T-helper 1 cell treated with Interleukin-12 subunit alpha and Interleukin-12 subunit beta and Interleukin-4 antibody, amounts not matched to agents 30 μg/mL and 1 μg/mL, for 36 hours (primary cell): ENCODE results near the gene ELOVL5.

Source experiments
- H3K27ac Mint-ChIP-seq: one replicate; pipeline ENCODE4 v1.8.0; 2021; ENCODE audit warnings: mild to moderate bottlenecking, mixed read lengths
- H3K27me3 Mint-ChIP-seq: one replicate; pipeline ENCODE4 v1.8.0; 2021; ENCODE audit warnings: low read depth, mixed read lengths
- H3K36me3 Mint-ChIP-seq: one replicate; pipeline ENCODE4 v1.8.0; 2021; ENCODE audit warnings: low read depth, mixed read lengths
- H3K4me1 Mint-ChIP-seq: one replicate; pipeline ENCODE4 v1.8.0; 2021; ENCODE audit warnings: low read depth, mixed read lengths
- H3K4me3 Mint-ChIP-seq: one replicate; pipeline ENCODE4 v1.8.0; 2021; ENCODE audit warnings: mild to moderate bottlenecking, moderate library complexity, mixed read lengths
- H3K9me3 Mint-ChIP-seq: one replicate; pipeline ENCODE4 v1.8.0; 2021; ENCODE audit warnings: mixed read lengths

ELOVL5 gene

DNA sequence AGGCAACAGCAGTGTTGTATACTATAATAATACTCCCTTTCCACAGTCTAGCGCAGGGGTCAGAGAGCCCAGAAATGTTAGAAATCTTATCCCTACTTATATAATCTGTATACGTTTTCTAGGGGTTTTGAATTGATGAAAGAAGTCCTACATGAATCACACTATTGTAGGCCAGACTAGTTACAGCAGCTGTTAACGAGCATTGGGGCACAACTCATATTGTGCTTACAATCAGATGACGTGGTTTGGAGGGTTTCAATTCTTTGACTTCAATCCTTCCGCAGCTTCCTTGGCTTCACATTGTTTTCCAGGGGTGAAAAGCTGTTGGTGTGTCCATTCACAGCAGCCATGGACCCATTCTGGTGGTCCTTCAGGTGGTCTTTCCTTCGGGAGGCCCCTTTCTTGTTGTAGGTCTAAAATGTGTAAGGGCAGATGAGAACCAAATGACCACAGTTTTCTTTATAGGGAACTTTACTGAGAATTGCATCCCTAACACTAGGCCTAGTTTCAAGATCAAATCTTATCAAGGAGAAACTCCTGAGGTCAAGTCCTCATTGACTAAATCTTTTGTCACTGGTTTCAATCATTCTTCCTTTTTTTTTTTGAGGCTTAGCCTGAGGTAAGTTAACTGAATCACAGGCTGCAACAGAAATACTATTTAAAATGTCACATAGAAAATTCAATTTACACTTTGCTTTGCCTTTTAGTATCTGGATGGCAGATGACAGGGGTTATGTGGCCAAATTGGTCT, 79.7 kb downstream of the ELOVL5 start:
- H3K9me3 Mint-ChIP-seq, result no peaks in the 10 kb centered on the region
- no peak overlapping the region for H3K27ac Mint-ChIP-seq
- peaks cover 5% of the 10 kb centered on the region for H3K4me1 Mint-ChIP-seq
- H3K27me3 Mint-ChIP-seq, result no peaks in the 10 kb centered on the region
- H3K36me3 Mint-ChIP-seq, result peaks cover 52% of the 10 kb centered on the region
- no peak overlapping the region for H3K4me3 Mint-ChIP-seq

DNA sequence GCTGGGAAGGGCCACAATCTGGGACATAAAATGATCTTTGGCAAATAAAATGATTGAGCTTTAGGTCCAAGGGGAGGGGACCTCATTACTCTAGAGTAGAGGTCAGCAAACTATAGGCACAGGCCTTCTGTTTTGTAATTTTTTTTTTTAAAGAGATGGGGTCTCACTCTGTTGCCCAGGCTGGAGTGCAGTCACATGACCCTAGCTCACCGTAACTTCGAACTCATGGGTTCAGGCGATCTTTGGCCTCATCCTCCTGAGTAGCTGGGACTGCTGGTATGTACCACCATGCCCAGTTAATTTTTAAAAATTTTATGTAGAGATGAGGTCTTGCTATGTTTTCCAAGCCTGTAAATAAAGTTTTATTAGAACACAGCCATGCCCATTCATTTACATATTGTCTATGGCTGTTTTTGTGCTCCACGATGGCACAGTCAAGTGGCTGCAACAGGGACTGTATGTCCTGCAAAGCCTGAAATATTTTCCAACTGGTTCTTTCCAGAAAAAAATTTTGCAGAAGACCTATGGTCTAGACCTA, 82.1 kb downstream of the ELOVL5 start:
- no peaks in the 10 kb centered on the region for H3K9me3 Mint-ChIP-seq
- peaks cover 54% of the 10 kb centered on the region for H3K36me3 Mint-ChIP-seq
- no peak overlapping the region for H3K4me3 Mint-ChIP-seq
- no peaks in the 10 kb centered on the region for H3K27me3 Mint-ChIP-seq
- H3K4me1 Mint-ChIP-seq, result peaks cover 5% of the 10 kb centered on the region
- H3K27ac Mint-ChIP-seq, result no peak overlapping the region

DNA sequence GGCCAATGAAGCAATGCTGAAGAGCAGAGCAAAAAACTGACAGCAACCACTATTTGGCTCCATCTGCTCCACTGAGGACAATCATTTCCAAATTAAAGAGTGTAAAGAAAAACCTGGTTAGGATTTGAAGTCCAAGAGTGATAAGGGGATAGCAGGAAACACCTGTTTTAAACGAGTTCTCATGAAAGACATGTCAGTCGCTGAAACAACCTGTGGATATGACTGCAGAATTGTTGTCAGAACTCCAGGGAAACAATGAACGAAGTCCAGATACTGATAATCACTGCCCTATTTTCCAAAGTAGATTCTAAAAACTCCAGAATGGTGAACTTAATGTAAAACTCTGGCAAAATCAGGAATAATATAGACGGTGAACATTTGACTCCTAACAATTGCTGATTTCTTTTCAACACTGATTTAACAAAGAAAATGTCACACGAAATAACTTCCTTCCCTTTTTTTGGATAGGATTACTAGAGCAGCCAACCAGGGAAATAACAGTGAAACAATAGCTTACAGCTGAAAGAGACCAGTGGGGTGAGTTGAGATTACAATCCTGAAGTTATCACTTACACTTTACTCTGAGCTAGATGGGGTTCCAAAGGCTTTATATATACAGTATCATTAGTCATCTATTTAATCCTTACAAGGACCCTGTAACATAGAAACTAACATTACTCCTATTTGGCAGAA, 83.7 kb downstream of the ELOVL5 start:
- peaks cover 2% of the 10 kb centered on the region for H3K4me1 Mint-ChIP-seq
- H3K27me3 Mint-ChIP-seq, result no peaks in the 10 kb centered on the region
- peaks cover 57% of the 10 kb centered on the region for H3K36me3 Mint-ChIP-seq
- H3K4me3 Mint-ChIP-seq, result no peak overlapping the region
- no peak overlapping the region for H3K27ac Mint-ChIP-seq
- no peaks in the 10 kb centered on the region for H3K9me3 Mint-ChIP-seq

DNA sequence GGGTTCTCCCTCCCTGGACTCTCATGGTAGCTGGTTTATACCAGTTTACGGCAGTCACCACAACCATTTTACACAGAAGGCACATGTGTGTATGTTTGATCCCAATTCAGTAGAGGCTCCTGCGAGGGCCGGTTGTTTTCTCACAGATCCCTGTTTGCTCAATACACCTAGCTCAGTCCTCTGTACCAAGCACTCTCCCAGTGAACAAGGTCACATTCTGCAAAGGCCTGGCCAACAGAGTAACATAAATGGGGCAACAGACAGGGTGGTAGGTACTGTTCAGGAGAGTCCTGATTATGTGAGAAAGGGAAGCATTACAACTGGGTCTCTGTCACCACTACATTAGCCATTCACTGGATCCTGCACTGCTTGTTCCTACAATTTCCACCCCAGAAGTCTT, 84.4 kb downstream of the ELOVL5 start:
- no peaks in the 10 kb centered on the region for H3K9me3 Mint-ChIP-seq

DNA sequence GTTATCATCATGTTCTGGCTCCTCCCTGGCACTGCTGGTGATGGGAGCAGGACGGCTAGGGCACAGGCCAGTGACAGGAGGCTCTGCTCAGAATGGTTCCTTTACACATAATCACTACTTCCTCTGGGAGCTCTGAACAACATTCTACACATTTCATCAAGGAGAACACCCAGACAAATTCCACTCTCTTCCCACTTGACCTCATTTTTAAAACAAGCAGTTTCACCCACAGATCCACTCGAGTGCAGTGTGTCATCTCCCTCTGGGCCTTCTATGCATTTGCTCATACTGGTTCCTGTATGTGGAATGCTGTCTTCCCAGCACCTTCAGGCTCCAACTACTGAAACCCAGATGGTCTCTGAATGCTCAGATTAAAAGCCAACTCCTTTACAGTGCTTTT, 84.8 kb downstream of the ELOVL5 start:
- H3K27me3 Mint-ChIP-seq, result no peaks in the 10 kb centered on the region
- H3K36me3 Mint-ChIP-seq, result peaks cover 53% of the 10 kb centered on the region
- H3K4me1 Mint-ChIP-seq, result no peaks in the 10 kb centered on the region
- no peak overlapping the region for H3K4me3 Mint-ChIP-seq
- no peaks in the 10 kb centered on the region for H3K9me3 Mint-ChIP-seq
- H3K27ac Mint-ChIP-seq, result peak overlapping the region; percentile 4

More for the DNA sequence above, 84.4 kb downstream of the ELOVL5 start:
- Mint-ChIP-seq H3K27me3 (no peaks in the 10 kb centered on the region), H3K36me3 (peaks cover 52% of the 10 kb centered on the region), H3K27ac (no peak overlapping the region), H3K4me3 (no peak overlapping the region), H3K4me1 (no peaks in the 10 kb centered on the region)

DNA sequence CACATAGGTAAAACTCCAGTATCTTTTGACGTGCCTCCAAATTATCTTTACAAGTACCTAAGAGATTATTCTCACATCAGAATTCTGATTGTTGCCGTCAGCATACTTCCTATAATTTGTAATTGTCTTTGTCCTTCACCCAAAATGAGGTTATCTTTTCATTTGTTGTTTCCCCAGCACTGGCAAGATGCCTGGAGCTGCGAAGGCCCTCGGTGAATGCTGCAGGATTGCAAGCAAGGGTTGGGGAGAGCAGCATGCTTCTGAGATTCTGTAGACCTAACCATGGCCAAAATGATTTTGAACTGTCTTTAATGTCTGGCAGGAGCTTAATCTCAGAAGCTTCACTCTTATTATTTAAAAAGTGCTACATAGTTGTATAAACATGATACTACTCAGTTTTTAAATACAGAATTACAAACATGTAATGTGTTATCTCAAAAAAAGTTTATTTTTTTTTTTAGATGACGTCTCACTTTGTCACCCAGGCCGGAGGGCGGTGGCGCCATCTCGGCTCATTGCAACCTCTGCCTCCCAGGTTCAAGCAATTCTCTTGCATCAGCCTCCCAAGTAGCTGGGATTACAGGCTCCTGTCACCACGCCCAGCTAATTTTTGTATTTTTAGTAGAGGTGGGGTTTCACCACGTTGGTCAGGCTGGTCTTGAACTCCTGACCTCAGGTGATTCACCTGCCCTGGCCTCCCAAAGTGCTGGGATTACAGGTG, 88.7 kb downstream of the ELOVL5 start:
- no peaks in the 10 kb centered on the region for H3K27me3 Mint-ChIP-seq
- H3K36me3 Mint-ChIP-seq, result peaks cover 51% of the 10 kb centered on the region
- H3K4me1 Mint-ChIP-seq, result peaks cover 3% of the 10 kb centered on the region
- no peak overlapping the region for H3K27ac Mint-ChIP-seq
- H3K4me3 Mint-ChIP-seq, result no peak overlapping the region
- H3K9me3 Mint-ChIP-seq, result no peaks in the 10 kb centered on the region

DNA sequence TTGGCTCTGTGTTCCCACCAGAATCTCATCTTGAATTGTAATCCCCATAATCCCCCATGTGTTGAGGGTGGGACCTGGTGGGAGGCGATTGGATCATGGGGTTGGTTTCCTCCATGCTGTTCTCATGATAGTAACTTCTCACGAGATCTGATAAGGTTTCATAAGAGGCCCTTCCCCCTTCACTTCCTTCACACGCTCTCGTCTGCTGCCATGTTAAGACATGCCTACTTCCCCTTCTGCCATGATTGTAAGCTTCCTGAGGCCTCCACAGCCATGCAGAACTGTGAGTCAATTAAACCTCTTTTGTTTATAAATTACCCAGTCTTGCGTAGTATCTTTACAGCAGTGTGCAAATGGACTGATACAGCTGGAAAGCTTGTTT, 90.0 kb downstream of the ELOVL5 start:
- Mint-ChIP-seq H3K9me3 (no peaks in the 10 kb centered on the region), H3K4me3 (no peak overlapping the region), H3K36me3 (peaks cover 50% of the 10 kb centered on the region), H3K27me3 (no peaks in the 10 kb centered on the region), H3K4me1 (peaks cover 3% of the 10 kb centered on the region), H3K27ac (no peak overlapping the region)

DNA sequence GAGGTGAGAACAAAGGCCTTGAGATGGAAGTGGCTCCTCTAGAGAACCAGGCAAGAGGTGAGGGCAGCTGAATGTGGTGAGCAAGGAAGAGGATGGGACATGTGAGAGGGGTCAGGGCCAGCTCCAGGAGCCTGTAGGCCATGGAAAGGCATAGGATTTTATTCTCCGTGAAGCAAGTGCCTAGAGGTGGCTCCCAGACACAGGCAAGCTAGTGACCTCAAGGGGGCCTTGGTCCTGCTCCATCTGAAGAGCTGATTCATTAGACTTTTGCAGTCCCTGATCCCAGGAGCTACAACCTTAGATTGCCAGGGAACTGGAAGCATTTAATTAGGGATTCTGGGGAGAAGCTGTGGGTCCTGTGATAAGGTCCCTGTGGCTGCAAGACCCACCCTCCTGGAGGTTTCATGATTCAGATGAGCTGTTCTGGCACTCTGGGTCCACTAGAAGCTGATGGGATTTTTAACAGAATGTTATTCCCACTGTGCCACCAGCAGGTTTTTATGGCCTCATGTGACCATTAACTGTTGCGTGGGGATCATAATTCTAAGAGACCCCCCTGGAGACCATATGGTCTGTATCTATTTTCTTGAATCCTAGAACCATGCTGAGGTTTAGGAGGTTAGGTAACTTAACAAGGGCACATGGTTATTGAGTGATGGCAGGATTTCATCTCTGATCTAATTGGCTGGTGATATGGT, 90.5 kb downstream of the ELOVL5 start:
- Mint-ChIP-seq H3K27me3 (no peaks in the 10 kb centered on the region), H3K4me3 (no peak overlapping the region), H3K27ac (no peak overlapping the region), H3K36me3 (peaks cover 47% of the 10 kb centered on the region), H3K9me3 (no peaks in the 10 kb centered on the region), H3K4me1 (peaks cover 3% of the 10 kb centered on the region)

DNA sequence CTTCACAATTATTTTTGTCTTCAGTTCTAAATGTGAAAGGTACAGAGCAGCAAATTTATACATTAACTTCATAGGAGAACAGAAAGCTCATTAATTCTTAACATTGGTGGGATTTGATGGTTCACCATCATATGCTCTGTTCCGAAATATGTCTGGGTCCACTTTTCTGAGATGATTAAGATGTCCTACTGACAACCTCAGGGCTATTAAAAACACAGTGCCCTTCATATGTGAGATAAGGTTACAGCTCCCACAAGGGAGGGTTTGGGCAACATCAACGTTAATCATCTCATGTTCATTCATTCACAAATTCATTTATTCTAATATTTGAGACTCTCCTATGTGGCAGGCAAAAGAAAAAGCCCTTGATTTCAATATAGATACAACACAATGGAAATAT, 91.2 kb downstream of the ELOVL5 start:
- Mint-ChIP-seq H3K4me1 (peaks cover 3% of the 10 kb centered on the region), H3K27me3 (no peaks in the 10 kb centered on the region), H3K4me3 (no peak overlapping the region), H3K9me3 (no peaks in the 10 kb centered on the region), H3K27ac (no peak overlapping the region), H3K36me3 (peaks cover 47% of the 10 kb centered on the region)

DNA sequence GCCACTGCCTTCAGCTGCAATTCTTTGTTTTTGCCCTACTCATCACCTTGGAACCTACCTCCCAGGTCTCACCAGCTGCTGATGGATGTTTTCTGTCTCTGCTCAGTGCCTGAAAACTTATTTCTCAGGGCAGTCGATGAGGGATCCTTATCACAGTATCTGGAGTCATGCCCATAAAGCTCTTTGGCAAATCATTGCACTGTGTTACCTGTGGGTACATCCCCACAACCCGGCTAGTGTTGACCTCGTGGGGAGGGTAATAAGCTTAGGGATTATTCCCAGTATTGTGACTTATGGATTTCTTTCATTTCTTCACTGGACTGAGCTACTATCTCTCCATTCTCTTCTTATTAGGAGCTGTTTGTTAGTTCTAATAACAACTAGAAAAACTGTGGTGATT, 91.7 kb downstream of the ELOVL5 start:
- peaks cover 3% of the 10 kb centered on the region for H3K4me1 Mint-ChIP-seq
- no peak overlapping the region for H3K27ac Mint-ChIP-seq
- no peaks in the 10 kb centered on the region for H3K27me3 Mint-ChIP-seq
- no peak overlapping the region for H3K4me3 Mint-ChIP-seq
- H3K9me3 Mint-ChIP-seq, result no peaks in the 10 kb centered on the region
- H3K36me3 Mint-ChIP-seq, result peaks cover 44% of the 10 kb centered on the region

DNA sequence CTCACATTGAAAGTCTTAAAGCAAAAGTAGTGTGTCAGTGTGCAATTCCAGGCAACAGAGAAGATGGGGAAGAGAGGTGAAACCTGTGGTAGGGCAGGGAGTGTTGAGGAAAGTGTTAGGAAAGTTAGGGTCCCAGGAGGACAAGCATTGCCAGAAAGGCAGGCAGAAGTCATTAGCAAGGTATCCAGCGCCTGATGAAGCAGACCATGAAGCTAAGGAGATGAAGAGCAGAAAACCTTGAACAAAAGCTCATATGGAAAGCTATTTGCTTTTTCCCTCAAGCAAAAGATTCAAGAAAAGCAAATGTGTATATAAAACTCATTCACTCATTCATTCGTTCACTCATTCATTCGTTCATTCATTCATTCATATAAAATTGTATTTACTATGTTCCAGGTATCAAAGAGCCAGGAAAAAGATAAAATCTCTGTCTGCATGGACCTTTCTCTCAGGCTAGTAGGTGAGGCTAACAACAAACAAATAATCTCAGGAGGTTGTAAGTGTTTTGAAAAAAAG, 96.5 kb downstream of the ELOVL5 start:
- peaks cover 3% of the 10 kb centered on the region for H3K4me1 Mint-ChIP-seq
- no peaks in the 10 kb centered on the region for H3K9me3 Mint-ChIP-seq
- no peak overlapping the region for H3K4me3 Mint-ChIP-seq
- H3K27ac Mint-ChIP-seq, result no peak overlapping the region
- H3K27me3 Mint-ChIP-seq, result no peaks in the 10 kb centered on the region
- peaks cover 13% of the 10 kb centered on the region for H3K36me3 Mint-ChIP-seq

DNA sequence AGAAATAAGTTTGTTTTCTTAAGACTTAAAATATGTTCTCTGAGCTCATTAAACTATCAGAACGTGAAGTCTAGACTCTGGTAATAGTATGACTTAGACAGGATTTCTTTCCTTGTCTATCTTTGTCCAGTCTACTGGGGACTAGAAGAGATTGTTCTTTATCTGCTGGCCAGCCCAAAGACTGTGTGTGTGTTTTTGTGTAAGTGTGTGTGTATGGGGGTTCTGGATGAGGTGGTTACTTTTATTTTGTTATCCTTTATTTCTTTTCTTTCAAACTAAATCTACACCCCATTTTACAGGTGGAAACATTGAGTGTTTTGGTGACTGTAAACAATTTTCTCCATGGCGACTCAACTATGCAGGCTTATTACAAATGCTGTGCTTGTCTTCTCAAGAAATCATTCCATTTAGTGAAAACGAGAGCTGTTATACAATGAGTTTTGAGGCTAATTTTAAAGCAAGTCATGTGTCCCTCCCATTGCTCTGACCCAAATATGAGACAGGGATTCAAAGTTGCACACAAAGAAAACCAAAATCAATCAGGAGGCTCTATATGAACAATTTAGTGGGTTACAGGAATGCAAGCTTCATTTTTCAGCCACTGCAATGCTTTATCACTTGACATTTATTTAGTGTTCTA, 97.6 kb downstream of the ELOVL5 start:
- H3K27ac Mint-ChIP-seq, result no peak overlapping the region

DNA sequence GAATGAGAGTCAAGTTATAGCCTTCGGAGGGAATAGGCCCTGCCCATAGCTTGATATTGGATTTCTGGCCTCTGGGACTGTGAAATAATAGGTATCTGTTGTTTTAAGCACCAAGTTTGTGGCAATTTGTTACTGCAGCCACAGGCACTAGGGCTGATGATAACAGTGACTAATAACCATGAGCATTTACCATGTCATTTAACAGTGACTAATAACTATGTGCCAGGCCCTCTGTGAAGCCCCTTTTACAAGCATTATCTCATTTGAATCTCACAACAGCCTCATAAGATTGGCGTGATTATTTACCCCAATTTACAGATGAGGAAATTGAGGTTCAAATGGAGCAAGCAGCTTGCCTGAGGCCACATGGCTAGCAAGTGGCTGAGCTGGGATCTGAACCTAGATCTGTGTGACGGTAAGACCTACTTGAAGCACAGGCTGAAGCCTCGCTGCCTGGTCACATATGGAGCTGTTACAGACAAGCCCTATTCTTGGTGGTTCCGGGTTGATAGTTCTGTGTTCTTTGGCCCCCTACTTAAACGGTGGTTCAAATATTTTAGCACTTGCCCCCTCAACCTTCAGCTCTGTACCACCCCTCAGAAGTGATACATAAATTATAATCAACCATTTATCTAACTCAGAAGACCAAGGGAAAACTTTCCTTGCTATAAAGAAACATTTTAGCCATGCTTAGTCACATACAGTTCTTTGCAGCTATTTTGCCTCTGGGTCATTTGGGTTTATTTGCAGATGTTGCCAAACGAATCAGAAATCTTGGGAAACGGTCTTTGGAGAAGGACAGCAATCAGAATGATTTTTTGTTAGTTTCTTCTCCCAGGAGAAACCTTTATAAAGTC, 98.3 kb downstream of the ELOVL5 start:
- Mint-ChIP-seq H3K27ac (no peak overlapping the region), H3K36me3 (peaks cover 6% of the 10 kb centered on the region), H3K27me3 (no peaks in the 10 kb centered on the region)

More for the DNA sequence above, 97.6 kb downstream of the ELOVL5 start:
- Mint-ChIP-seq H3K4me3 (no peak overlapping the region), H3K4me1 (no peaks in the 10 kb centered on the region), H3K36me3 (peaks cover 6% of the 10 kb centered on the region), H3K27me3 (no peaks in the 10 kb centered on the region), H3K9me3 (no peaks in the 10 kb centered on the region)

More for the DNA sequence above, 98.3 kb downstream of the ELOVL5 start:
- H3K4me3 Mint-ChIP-seq, result no peak overlapping the region
- no peaks in the 10 kb centered on the region for H3K9me3 Mint-ChIP-seq
- H3K4me1 Mint-ChIP-seq, result no peaks in the 10 kb centered on the region
